CD4-positive, alpha-beta T cell treated with Interferon gamma for 1 hour (primary cell): ENCODE results near the gene EVPL.
A peak's percentile ranks its signal among the peaks of the same experiment; 100 is the strongest.
"Not testable (repeated sequence)": the region's sequence is repeated elsewhere in the genome, so short reads cannot be mapped to it uniquely, and the experiment has no call there.

Source experiments
- DNase-seq: peaks from one replicate; pipeline ENCODE4 v3.0.0-alpha.2; 2020

EVPL gene

DNA sequence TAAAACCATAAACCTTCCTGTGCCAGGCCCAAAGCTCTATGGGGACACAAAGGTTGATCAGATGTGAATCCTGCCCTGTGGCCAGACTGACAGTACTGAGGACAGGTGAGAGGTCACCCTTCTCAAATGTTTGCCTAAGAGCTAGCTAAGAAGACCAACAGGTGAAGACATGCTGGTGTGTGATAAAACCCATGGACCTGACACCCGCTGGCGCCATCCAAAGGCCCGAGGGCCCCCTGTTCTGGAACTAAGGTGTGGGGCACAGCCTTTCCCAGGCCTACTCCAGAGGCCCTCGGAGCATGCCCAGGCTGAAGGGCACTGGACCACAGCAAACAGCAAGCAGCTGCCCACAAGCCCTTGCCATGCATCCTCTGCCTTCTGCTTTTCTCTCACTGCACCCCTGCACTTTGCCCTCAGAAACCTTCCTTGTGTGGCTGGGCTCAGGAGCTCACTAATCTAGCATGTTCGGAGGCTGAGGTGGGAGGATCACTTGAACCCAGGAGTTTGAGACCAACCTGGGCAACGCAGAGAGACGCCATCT lies 31.7 kb downstream of the EVPL start:
- no peak for DNase-seq

DNA sequence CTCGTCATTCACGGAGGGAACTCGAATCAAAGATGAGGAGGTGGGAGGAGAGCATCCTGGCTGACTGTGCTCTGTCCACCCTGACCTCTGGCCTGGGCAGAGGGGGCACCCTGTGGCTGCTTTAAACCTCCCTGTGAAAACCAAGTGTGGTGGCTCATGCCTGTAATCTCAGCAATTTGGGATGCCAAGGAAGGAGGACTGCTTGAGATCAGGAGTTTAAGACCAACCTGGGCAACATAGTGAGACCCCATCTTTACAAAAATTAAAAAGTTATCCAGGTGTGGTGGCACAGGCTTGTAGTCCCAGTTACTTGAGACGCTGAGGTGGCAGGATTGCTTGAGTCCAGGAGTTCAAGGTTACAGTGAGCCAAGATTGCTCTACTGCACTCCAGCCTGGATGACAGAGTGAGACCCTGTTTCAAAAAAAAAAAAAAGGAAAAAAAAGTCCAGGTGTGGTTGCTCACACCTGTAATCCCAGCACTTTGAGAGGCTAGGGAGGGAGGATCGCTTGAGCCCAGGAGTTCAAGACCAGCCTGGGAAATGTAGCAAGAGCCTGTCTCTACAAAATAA lies 32.2 kb downstream of the EVPL start:
- no peak for DNase-seq

GRCh38 chr17:75991396-75991795 lies 35.7 kb downstream of the EVPL start:
- DNase-seq: no peak

GRCh38 chr17:75987041-75987440 lies 40.1 kb downstream of the EVPL start:
- no peak for DNase-seq

GRCh38 chr17:75985986-75986385 lies 41.1 kb downstream of the EVPL start:
- no peak for DNase-seq

DNA sequence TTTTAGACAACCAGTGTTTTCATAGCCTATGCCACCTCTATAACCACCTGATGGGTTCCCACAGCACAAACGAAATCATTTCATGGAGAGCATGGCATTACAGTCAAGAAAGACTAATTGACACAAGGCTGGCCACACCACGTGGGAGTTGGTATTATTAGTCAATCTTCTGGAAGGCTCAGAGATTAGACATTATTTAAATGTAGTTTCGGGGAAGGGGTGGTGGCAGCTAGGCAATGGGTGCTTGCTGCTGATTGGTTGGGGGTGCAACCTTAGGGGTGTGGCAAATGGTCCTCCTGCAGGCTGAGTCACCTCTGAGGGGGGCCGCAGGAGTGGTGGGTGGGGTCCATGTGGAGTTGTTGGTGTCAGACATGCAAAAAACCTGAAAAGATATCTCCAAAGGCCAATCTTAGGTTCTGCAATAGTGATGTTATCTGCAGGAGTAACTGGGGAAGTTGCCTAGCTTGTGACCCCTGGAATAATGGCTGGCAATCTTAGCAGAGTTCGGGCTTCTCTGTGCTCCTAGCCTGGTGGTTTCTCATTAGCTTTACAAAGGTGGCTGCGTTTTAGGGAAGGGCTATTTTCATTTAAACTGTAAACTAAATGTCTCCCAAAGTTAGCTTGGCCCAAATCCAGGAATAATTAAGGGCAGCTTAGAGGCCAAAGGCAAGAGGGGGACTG lies 43.5 kb downstream of the EVPL start:
- peak; percentile 49 for DNase-seq

DNA sequence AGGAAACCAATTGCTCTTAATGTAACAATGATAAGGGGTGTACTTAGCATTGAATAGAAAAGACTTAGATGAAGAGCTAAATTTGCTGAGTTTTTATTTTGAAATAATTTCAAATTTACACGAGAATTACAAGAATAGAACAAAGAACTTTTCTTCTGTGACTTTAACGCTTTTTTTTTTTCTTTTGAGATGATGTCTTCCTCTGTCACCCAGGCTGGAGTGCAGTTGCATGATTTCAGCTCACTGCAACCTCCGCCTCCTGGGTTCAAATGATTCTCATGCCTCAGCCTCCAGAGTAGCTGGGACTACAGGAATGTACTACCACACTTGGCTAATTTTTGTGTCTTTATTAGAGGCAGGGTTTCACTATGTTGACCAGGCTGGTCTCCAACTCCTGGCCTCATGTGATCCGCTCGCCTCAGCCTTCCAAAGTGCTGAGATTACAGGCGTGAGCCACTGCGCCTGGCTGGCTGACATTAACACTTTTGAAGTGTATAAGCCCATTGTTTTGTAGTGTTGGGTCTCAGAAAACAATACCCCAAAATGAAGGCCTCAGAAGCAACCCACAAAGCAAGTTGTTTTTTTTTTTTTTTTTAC lies 46.0 kb downstream of the EVPL start:
- no peak for DNase-seq

- no peak for DNase-seq
Observed at GRCh38 chr17:75980188-75981018, 46.7 kb downstream of the EVPL start.

GRCh38 chr17:75979705-75980187 lies 47.4 kb downstream of the EVPL start:
- no peak for DNase-seq

DNA sequence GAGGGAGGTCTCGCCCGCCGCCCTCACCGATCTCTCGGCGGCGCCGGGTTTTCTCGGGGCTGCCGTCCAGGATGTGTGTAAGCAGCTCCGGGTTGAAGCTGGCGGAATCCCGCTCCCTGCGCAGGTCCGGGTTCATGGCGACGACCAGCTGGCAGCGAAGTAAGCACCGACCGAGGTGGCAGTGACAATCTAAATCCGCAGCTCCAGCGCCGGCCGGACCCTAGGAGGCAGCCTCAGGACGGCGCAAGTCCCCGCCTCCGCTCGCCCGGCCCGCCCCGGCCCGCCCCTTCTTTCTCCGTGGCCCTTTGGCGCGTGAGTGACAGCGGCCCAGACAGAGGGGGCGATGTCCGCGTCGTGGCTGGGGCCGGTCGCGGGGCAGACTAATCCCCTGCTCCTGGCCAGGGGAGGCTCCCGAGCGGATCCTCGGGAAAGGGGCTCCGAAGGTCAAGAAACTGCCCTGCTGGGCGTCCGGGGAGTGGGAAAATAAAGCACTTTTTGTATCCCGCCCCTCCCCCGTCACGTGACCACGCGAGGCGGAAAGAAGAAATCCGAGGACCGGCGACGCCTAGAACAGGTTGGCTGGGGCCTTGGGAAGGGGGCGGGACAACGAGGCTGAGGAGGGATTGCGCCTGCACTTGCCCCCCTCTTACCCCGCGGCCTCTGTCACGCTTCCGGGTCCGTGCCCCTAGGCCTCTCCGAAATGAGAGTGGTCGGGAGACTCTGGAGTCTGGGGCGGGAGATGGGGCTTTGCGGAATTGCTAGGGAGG lies 48.0 kb downstream of the EVPL start, which contains the start of the genes ACOX1 and TEN1:
ACOX1 (minus strand) TSS at position 229 of the 767 bp plus-strand sequence; CDS start at position 136, 93 bp downstream.
TEN1 (plus strand) TSS at position 303 of the 767 bp plus-strand sequence. CDS start 6,953 bp downstream, outside the sequence.
- DNase-seq: peak; percentile 95

DNA sequence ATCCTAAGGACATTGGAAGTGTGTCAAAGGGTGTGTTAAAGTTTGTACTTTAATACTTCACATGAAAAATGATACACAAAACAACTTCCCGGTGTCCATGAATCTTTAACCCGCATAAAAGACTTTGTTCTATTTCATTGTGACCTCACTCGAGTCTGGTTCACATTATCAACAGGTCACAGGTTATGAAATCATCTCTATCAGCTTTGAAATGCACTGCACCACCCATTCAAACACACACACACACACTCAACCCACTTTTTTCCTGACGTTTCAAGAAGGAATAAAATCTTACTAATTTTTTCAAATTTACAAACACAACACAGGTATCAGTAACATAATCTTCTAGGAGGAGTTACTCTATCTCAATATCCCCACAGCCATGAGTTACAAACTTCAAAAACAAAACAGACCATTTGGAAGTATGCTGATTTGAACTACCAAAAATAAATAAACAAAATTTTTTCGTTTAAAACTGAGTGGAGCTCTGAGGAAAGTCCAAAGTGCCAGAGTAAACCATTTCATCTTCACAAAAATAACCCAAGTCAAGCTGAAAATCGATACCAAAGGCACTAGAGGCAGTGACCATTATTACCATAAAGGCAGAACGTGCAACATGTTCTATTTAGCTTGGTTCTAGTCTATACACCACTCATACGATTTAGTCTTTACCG lies 50.8 kb downstream of the EVPL start:
- no peak for DNase-seq

- no peak for DNase-seq
Observed at GRCh38 chr17:75975757-75976174, 51.3 kb downstream of the EVPL start.

GRCh38 chr17:75975187-75975586 lies 51.9 kb downstream of the EVPL start:
- DNase-seq: not testable (repeated sequence)

- no peak for DNase-seq
Observed at GRCh38 chr17:75970626-75971025, 56.5 kb downstream of the EVPL start.

DNA sequence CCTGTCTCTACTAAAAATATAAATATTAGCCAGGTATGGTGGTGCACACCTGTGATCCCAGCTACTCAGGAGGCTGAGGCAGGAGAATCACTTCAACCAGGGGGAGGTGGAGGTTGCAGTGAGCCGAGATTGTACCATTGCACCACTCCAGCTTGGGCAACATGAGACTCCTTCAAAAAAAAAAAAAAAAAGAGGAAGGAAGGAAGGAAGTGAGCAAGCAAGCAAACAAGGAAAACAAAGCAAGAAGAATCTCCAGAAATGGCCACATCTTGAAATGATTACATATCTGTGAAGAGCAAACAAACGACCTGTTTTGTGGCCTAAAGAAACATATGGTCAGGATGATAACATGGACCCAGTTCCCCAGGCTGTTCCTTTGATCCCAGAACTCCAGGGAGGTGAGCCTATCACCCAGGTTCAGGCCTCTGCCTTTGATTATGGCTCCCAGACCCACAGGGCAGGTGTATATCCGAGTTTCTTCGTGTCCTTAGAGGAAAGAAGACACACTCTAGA lies 57.0 kb downstream of the EVPL start:
- no peak for DNase-seq

GRCh38 chr17:75969044-75969443 lies 58.1 kb downstream of the EVPL start:
- not testable (repeated sequence) for DNase-seq

DNA sequence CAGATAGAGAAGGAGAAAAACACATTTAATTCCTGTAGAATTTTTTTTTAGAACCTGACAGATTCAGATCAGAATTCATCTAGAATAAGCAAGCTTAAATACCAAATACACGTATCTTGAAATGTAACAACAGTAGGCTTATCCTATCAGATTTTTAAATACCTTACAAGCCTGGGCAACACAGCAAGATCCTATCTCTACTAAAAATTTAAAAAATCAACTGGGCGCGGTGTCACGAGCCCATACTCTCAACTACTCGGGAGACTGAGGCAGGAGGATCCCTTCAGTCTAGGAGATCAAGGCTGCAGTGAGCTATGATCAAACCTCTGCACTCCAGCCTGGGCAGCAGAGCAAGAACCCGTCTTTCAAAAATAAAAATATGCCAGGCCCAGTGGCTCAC lies 61.6 kb downstream of the EVPL start:
- no peak for DNase-seq

DNA sequence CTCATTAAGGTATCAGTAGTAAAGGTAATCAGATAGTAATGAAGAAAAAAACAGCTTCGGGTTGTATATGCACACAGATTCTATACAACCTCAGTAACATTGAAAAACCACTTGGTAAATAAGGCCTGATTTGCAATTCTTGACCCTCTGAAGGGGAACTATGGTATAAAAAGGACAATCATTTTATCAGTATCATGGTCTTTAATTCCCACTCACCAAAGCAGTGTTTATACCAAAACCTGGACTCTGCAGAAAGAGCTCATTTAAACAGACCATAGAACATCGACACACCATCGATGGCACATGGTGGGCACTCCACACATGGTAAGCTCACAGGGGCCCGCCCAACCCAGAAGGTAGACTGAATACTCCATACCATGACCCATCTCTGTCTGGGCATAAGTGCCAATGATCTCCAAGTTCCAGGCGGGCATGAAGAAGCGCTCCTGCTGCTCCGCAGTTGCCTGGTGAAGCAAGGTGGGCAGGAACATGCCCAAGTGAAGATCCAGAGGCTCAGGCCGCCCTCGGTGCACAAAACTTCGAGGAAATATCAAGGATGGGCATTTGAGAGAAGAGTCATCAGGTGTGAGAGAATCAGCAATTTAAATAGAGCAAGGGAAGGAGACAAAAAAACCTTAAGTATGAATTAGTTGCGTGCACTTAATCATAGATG lies 67.1 kb downstream of the EVPL start:
- DNase-seq: no peak

- no peak for DNase-seq
Observed at GRCh38 chr17:75959051-75959838, 67.9 kb downstream of the EVPL start.
